SU-DHL-6 (cell line): ENCODE data around the gene TAF10.

Experiments
- H2AFZ ChIP-seq: fragments of 200-600 bp; sonication (generic); 2 replicates; pipeline ENCODE4 v1.6.1; 2014; ENCODE audit warnings: low read depth, mild to moderate bottlenecking, moderate library complexity, mixed read lengths, antibody characterized with exemption, low read length; ENCODE audit not compliant: severe bottlenecking
- H3F3A ChIP-seq: fragments of 200-600 bp; shearing (Covaris generic); 2 replicates; pipeline ENCODE4 v1.6.0; 2016; ENCODE audit warnings: antibody characterized with exemption, mild to moderate bottlenecking; ENCODE audit not compliant: insufficient read depth
- H3K27ac ChIP-seq: fragments of 200-600 bp; sonication (generic); 2 replicates; pipeline ENCODE4 v1.5.1; 2016; ENCODE audit warnings: low read depth, mild to moderate bottlenecking, low read length, moderate library complexity, mixed read lengths
- H3K27me3 ChIP-seq: fragments of 200-600 bp; sonication (generic), shearing (Covaris generic); 2 replicates; pipeline ENCODE4 v1.6.0; 2014; ENCODE audit warnings: mild to moderate bottlenecking, low read length
- H3K36me3 ChIP-seq: fragments of 200-600 bp; sonication (generic); 2 replicates; pipeline ENCODE4 v1.6.1; 2014; ENCODE audit warnings: mild to moderate bottlenecking, low read length, mixed read lengths
- H3K4me2 ChIP-seq: fragments of 300-600, 200-600 bp; shearing (Covaris generic), sonication (generic); 2 replicates; pipeline ENCODE4 v1.6.0; 2014; ENCODE audit warnings: low read length, low read depth, mild to moderate bottlenecking; ENCODE audit not compliant: poor library complexity, severe bottlenecking
- H3K4me3 ChIP-seq: fragments of 200-600 bp; sonication (generic); 2 replicates; pipeline ENCODE4 v1.5.1; 2014; ENCODE audit warnings: antibody characterized with exemption, low read length, mild to moderate bottlenecking, mixed read lengths; ENCODE audit not compliant: insufficient read depth, poor library complexity, severe bottlenecking
- H3K79me2 ChIP-seq: fragments of 200-600 bp; sonication (generic); 2 replicates; pipeline ENCODE4 v1.6.1; 2014; ENCODE audit warnings: mild to moderate bottlenecking, low read length, moderate library complexity; ENCODE audit not compliant: insufficient read depth
- H3K9ac ChIP-seq: fragments of 200-600 bp; sonication (generic); 2 replicates; pipeline ENCODE4 v1.7.0; 2014; ENCODE audit warnings: mild to moderate bottlenecking, low read length
- H3K9me2 ChIP-seq: fragments of 200-600 bp; sonication (generic); replicated peaks from 2 replicates; pipeline ENCODE4 v1.6.1; 2014; ENCODE audit warnings: low read length; ENCODE audit not compliant: insufficient read depth
- H3K9me3 ChIP-seq: fragments of 200-600 bp; sonication (generic); 2 replicates; pipeline ENCODE4 v1.6.1; 2014; ENCODE audit warnings: low read length, mixed read lengths; ENCODE audit not compliant: insufficient read depth
- H4K20me1 ChIP-seq: fragments of 200-600 bp; sonication (generic); 2 replicates; pipeline ENCODE4 v1.6.1; 2014; ENCODE audit warnings: low read depth, mild to moderate bottlenecking, antibody characterized with exemption, low read length, moderate library complexity, mixed read lengths
- CTCF ChIP-seq: fragments of 200-600 bp; sonication (generic); IDR thresholded peaks from one replicate; pipeline ENCODE4 v1.5.1; 2017; ENCODE audit warnings: antibody characterized with exemption, mild to moderate bottlenecking, low read length, moderate library complexity; ENCODE audit not compliant: insufficient read depth, poor library complexity, severe bottlenecking
- EZH2phosphoT487 ChIP-seq: fragments of 200-600 bp; sonication (generic), shearing (Covaris generic); conservative IDR thresholded peaks from 2 replicates; pipeline ENCODE4 v1.6.1; 2018; ENCODE audit warnings: mild to moderate bottlenecking, antibody characterized with exemption, low read length, moderate library complexity, mixed read lengths

TAF10 gene

GRCh38 chr11:6574816-6575715 lies 37.0 kb downstream of the TAF10 start:
- Histone ChIP-seq H3F3A (no peaks in the 10 kb centered on the region), H3K9me2 (no peaks in the 10 kb centered on the region), H2AFZ (no peak overlapping the region), H3K4me3 (no peak overlapping the region), H3K27ac (no peak overlapping the region), H3K36me3 (no peaks in the 10 kb centered on the region), H4K20me1 (no peaks in the 10 kb centered on the region), H3K79me2 (no peaks in the 10 kb centered on the region), H3K9ac (no peak overlapping the region), H3K4me2 (no peak overlapping the region), H3K9me3 (no peaks in the 10 kb centered on the region), H3K27me3 (no peaks in the 10 kb centered on the region)
- no peak for TF ChIP-seq EZH2phosphoT487
- TF ChIP-seq CTCF = no peak

GRCh38 chr11:6572215-6572614 lies 39.8 kb downstream of the TAF10 start:
- no peak overlapping the region for H3K27ac ChIP-seq
- TF ChIP-seq CTCF = no peak
- TF ChIP-seq EZH2phosphoT487 = no peak
- H3K27me3 ChIP-seq = no peaks in the 10 kb centered on the region
- no peak overlapping the region for H3K4me3 ChIP-seq
- H3K79me2 ChIP-seq = no peaks in the 10 kb centered on the region
- H3F3A ChIP-seq = no peaks in the 10 kb centered on the region
- no peaks in the 10 kb centered on the region for H3K9me2 ChIP-seq
- no peaks in the 10 kb centered on the region for H3K36me3 ChIP-seq
- no peaks in the 10 kb centered on the region for H4K20me1 ChIP-seq
- H2AFZ ChIP-seq = no peak overlapping the region
- H3K4me2 ChIP-seq = no peak overlapping the region
- no peaks in the 10 kb centered on the region for H3K9me3 ChIP-seq
- no peak overlapping the region for H3K9ac ChIP-seq

- Histone ChIP-seq H3K36me3 (no peaks in the 10 kb centered on the region), H3K4me3 (no peak overlapping the region), H3K4me2 (no peak overlapping the region), H2AFZ (no peak overlapping the region), H3F3A (no peaks in the 10 kb centered on the region), H4K20me1 (no peaks in the 10 kb centered on the region), H3K27ac (no peak overlapping the region), H3K27me3 (no peaks in the 10 kb centered on the region), H3K79me2 (no peaks in the 10 kb centered on the region), H3K9me2 (no peaks in the 10 kb centered on the region), H3K9me3 (no peaks in the 10 kb centered on the region), H3K9ac (no peak overlapping the region)
- TF ChIP-seq CTCF = no peak
- no peak for TF ChIP-seq EZH2phosphoT487
Measured at GRCh38 chr11:6571434-6572008, 40.5 kb downstream of the TAF10 start.
